Measurements from ENCODE around the gene NOSIP.

DNA sequence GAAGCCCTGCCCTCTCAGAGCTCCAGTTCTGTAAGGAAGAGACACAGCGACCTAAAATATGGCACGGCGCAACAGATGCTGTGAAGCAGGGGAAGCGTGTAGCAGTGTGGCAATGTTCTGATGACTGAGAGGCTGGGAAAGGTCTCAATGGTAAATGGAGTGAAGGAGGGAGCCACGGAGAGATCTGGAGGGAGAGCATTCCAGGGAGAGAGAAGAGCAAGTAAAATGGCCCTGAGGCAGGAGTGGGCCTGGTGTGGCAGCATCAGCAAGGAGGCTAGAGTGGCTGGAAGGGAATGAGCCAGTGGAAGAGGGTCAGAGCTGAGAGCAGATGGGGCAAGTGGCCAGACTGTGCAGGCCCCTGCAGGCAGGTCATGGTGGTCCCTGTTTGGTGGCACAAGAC lies 36.2 kb downstream of the NOSIP start:
- TF ChIP-seq, protein P1, sequence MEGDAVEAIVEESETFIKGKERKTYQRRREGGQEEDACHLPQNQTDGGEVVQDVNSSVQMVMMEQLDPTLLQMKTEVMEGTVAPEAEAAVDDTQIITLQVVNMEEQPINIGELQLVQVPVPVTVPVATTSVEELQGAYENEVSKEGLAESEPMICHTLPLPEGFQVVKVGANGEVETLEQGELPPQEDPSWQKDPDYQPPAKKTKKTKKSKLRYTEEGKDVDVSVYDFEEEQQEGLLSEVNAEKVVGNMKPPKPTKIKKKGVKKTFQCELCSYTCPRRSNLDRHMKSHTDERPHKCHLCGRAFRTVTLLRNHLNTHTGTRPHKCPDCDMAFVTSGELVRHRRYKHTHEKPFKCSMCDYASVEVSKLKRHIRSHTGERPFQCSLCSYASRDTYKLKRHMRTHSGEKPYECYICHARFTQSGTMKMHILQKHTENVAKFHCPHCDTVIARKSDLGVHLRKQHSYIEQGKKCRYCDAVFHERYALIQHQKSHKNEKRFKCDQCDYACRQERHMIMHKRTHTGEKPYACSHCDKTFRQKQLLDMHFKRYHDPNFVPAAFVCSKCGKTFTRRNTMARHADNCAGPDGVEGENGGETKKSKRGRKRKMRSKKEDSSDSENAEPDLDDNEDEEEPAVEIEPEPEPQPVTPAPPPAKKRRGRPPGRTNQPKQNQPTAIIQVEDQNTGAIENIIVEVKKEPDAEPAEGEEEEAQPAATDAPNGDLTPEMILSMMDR (IDR thresholded peaks at IDR 0.05; ENCODE audit: low read depth, low read length), result no peak
- TF ChIP-seq, protein P2, sequence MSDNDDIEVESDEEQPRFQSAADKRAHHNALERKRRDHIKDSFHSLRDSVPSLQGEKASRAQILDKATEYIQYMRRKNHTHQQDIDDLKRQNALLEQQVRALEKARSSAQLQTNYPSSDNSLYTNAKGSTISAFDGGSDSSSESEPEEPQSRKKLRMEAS (IDR thresholded peaks at IDR 0.05; ENCODE audit: low read depth, low read length), result no peak
- TF ChIP-seq POLR2A (IDR thresholded peaks at IDR 0.05; ENCODE audit: extremely low read depth, insufficient read length), result no peak
